ENCODE data around the gene ENHO.

Gene ENHO

DNA sequence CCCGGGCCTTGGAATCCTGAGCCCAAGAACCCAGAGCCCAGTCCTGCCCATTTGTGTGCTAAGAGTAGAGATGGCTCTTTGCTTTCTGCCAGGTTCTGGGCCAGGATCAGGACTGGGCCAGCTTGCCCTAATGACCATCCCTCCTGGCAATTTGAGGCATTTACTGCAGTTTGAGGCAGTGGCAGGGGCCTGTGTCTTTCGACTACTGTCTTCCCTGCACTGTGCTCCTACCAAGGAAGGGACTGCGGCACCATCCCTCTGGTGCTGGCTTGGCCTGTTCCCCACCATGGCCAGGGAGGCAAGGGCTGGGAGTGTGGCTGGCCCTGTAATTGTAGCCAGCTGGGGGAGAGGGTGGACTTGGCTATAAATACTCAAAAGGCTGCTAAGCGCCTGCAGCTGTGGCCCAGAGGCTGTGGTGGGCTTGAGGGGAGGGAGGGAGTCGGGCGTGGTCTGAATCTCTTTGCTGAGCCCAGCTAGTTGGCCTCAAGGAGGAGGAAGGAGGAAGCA lies 4.6 kb downstream of the ENHO start:
- no peak for TF ChIP-seq CTCF (IDR thresholded peaks at IDR 0.05; ENCODE audit: unreplicated experiment in 3 of 3)
- Mint-ChIP-seq H3K27ac (peak overlapping the region in 1 of 3 experiments; percentile 5), H3K27me3 (ENCODE audit: low read depth) (peaks cover 43% of the 10 kb centered on the region), H3K9me3 (no peaks in the 10 kb centered on the region), H3K4me3 (peak overlapping the region in 2 of 3 experiments; percentile 5 to 24), H3K36me3 (ENCODE audit: low read depth) (no peaks in the 10 kb centered on the region), H3K4me1 (peaks cover 17% of the 10 kb centered on the region)

- Mint-ChIP-seq H3K9me3 (no peaks in the 10 kb centered on the region), H3K4me3 (no peak overlapping the region), H3K4me1 (peaks cover 20% of the 10 kb centered on the region), H3K27me3 (ENCODE audit: low read depth) (peaks cover 38% of the 10 kb centered on the region), H3K36me3 (ENCODE audit: low read depth) (no peaks in the 10 kb centered on the region), H3K27ac (no peak overlapping the region)
- TF ChIP-seq CTCF (IDR thresholded peaks at IDR 0.05; ENCODE audit: unreplicated experiment in 3 of 3) = no peak
Measured at GRCh38 chr9:34517185-34517584, 5.6 kb downstream of the ENHO start.

DNA sequence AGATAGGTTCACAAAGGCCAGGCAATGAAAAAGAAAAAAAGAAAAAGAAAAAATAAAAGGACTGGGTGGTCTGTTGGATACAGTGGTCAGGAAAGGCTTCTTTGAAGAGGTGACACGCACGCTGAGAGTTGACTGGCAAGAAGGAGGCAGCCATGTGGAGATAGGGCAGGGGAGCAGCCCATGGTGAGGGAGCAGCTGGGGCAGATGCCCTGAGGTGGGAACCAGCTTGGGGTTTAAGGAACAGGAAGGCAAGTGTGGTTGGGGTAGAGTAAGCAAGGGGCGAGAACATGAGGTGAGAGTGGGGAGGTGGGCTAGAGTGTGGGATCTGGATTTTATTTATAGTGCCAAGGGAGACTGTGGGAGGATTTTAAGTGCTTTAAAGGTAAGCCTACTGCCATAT lies 6.8 kb downstream of the ENHO start:
- Mint-ChIP-seq H3K9me3 (no peaks in the 10 kb centered on the region), H3K27me3 (ENCODE audit: low read depth) (peaks cover 36% of the 10 kb centered on the region), H3K27ac (no peak overlapping the region), H3K4me3 (no peak overlapping the region), H3K36me3 (ENCODE audit: low read depth) (no peaks in the 10 kb centered on the region), H3K4me1 (peaks cover 28% of the 10 kb centered on the region)
- no peak for TF ChIP-seq CTCF (IDR thresholded peaks at IDR 0.05; ENCODE audit: unreplicated experiment in 3 of 3)

DNA sequence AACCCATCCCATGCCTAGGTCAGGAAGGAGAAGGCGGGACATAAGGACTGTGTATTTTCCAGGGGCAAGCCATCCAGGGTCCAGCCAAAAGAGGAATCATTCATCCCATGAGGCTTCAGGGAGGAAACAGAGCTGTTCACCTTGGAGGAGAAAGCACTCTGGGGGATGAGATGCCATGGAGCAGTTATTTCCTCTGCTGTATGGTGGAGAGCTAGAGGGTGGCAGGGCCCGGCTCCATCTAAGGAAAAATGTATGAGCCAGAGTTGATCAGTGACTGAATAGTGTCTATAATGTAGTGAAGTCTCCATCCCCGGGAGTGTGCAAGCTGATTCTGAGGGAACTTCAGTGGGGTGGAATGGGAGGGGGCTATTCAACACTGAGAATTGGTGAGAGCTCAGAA lies 8.0 kb downstream of the ENHO start:
- Mint-ChIP-seq H3K4me3 (no peak overlapping the region), H3K27me3 (ENCODE audit: low read depth) (peaks cover 29% of the 10 kb centered on the region), H3K27ac (no peak overlapping the region), H3K9me3 (no peaks in the 10 kb centered on the region), H3K4me1 (peaks cover 37% of the 10 kb centered on the region), H3K36me3 (ENCODE audit: low read depth) (no peaks in the 10 kb centered on the region)
- TF ChIP-seq CTCF (IDR thresholded peaks at IDR 0.05; ENCODE audit: unreplicated experiment in 3 of 3) = no peak

GRCh38 chr9:34514401-34514800 lies 8.4 kb downstream of the ENHO start:
- H3K27ac Mint-ChIP-seq = no peak overlapping the region
- no peaks in the 10 kb centered on the region for H3K9me3 Mint-ChIP-seq
- peaks cover 41% of the 10 kb centered on the region for H3K4me1 Mint-ChIP-seq
- H3K36me3 Mint-ChIP-seq (ENCODE audit: low read depth) = no peaks in the 10 kb centered on the region
- H3K4me3 Mint-ChIP-seq = no peak overlapping the region
- H3K27me3 Mint-ChIP-seq (ENCODE audit: low read depth) = peaks cover 28% of the 10 kb centered on the region
- no peak for TF ChIP-seq CTCF (IDR thresholded peaks at IDR 0.05; ENCODE audit: unreplicated experiment in 3 of 3)

DNA sequence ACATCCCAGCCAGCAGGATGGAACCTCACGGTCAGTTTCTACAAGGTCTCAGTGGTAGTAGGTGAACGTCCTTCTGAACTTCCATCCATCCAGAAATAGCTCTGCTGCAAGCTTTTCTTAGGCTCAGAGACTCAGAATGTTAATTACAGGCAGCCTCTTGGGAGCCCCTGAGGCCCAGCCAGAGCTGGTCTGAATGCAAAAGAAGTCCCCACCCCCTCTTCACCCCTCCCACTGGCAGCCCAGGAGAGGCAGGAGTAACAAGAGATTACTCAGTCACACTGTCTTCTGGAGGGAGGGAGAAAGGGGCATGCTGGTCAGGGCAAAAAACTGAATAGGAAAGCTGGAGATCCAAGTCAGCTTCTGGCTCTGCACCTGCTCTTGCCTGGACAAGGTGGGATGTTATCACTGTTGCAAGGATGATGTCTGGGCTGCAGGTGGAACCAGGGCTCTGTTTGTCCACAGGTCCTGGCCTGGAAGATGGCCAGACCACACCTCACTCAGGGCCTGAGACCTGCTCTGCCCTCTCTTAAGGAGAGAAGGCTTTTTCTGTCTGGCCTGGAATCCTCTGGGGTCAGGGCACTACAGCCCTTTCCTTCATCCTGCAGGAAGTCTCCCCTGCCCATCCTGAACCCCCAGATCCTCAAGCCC lies 9.1 kb downstream of the ENHO start:
- Mint-ChIP-seq H3K27me3 (ENCODE audit: low read depth) (peaks cover 33% of the 10 kb centered on the region), H3K36me3 (ENCODE audit: low read depth) (no peaks in the 10 kb centered on the region), H3K4me1 (peaks cover 43% of the 10 kb centered on the region), H3K27ac (no peak overlapping the region), H3K9me3 (no peaks in the 10 kb centered on the region), H3K4me3 (no peak overlapping the region)
- TF ChIP-seq CTCF (IDR thresholded peaks at IDR 0.05; ENCODE audit: unreplicated experiment in 3 of 3) = no peak

Measured in nephron (organoid).